ENCODE data around the gene RPS26. TPM values are rescaled to one million over a fixed set of nuclear protein-coding genes. Genes with fewer than 3 reads are reported as not detected.

Gene RPS26
- total RNA-seq, 1 donor from 2014 or later = 41.0 TPM

Other genes starting within 250 kb of the RPS26 start
- gene SARNP, start 224.2 kb upstream of the RPS26 start, total RNA-seq = 51.6 TPM
- gene ORMDL2, start 223.9 kb upstream of the RPS26 start, total RNA-seq = 15.7 TPM
- 20.3 TPM for gene DNAJC14, start 212.3 kb upstream of the RPS26 start, total RNA-seq
- 2.1 TPM for gene MMP19, start 199.0 kb upstream of the RPS26 start, total RNA-seq
- gene PYM1, start 114.0 kb upstream of the RPS26 start, total RNA-seq = 16.2 TPM
- gene DGKA, start 110.8 kb upstream of the RPS26 start, total RNA-seq = 6.9 TPM
- gene PMEL, start 75.9 kb upstream of the RPS26 start, total RNA-seq = 0.57 TPM
- 8.4 TPM for gene CDK2, start 75.1 kb upstream of the RPS26 start, total RNA-seq
- gene RAB5B, start 67.8 kb upstream of the RPS26 start, total RNA-seq = 128 TPM
- gene SUOX, start 44.6 kb upstream of the RPS26 start, total RNA-seq = 27.9 TPM
- 7.5 TPM for gene IKZF4, start 20.9 kb upstream of the RPS26 start, total RNA-seq
- 2.9 TPM for gene ERBB3, start 38.2 kb downstream of the RPS26 start, total RNA-seq
- gene PA2G4, start 62.6 kb downstream of the RPS26 start, total RNA-seq = 77.1 TPM
- 1,980 TPM for gene RPL41, start 74.7 kb downstream of the RPS26 start, total RNA-seq
- 5.5 TPM for gene ZC3H10, start 76.3 kb downstream of the RPS26 start, total RNA-seq
- 28.0 TPM for gene ESYT1, start 86.3 kb downstream of the RPS26 start, total RNA-seq
- 41.4 TPM for gene MYL6B, start 110.7 kb downstream of the RPS26 start, total RNA-seq
- gene MYL6, start 116.4 kb downstream of the RPS26 start, total RNA-seq = 546 TPM
- 81.4 TPM for gene SMARCC2, start 147.6 kb downstream of the RPS26 start, total RNA-seq
- 55.3 TPM for gene RNF41, start 180.0 kb downstream of the RPS26 start, total RNA-seq
- 19.6 TPM for gene NABP2, start 182.4 kb downstream of the RPS26 start, total RNA-seq
- not detected for gene SLC39A5, start 188.1 kb downstream of the RPS26 start, total RNA-seq
- gene ANKRD52, start 216.5 kb downstream of the RPS26 start, total RNA-seq = 28.5 TPM
- gene COQ10A, start 225.0 kb downstream of the RPS26 start, total RNA-seq = 162 TPM

Data from left ventricle myocardium superior (tissue), 1 donor.